GM19043 (cell line): ENCODE data around the gene PARD6B.
A peak's percentile ranks its signal among the peaks of the same experiment; 100 is the strongest.
"Not testable (repeated sequence)": the region's sequence is repeated elsewhere in the genome, so short reads cannot be mapped to it uniquely, and the experiment has no call there.

ENCODE experiments used
- ATAC-seq: cut with Tn5 transposase; IDR thresholded peaks from one replicate; pipeline ENCODE4 v1.9.1; 2021; ENCODE audit warnings: low read depth; ENCODE audit not compliant: unreplicated experiment

Gene PARD6B

GRCh38 chr20:50794181-50794845, 62.9 kb downstream of the PARD6B start:
- ATAC-seq: no peak

- peak; percentile 54 for ATAC-seq
Observed at GRCh38 chr20:50794846-50795634, 63.7 kb downstream of the PARD6B start, which contains the start of gene BCAS4. TSS of gene BCAS4 (plus strand) at chr20:50795061. CDS start at chr20:50795084, 23 bp downstream.

- no peak for ATAC-seq
Observed at GRCh38 chr20:50797142-50797541, 65.8 kb downstream of the PARD6B start.

GRCh38 chr20:50798650-50799049, 67.3 kb downstream of the PARD6B start:
- no peak for ATAC-seq

GRCh38 chr20:50799176-50799889, 68.0 kb downstream of the PARD6B start:
- ATAC-seq: no peak

GRCh38 chr20:50799890-50800550, 68.6 kb downstream of the PARD6B start:
- peak; percentile 59 for ATAC-seq

GRCh38 chr20:50800986-50801746, 69.8 kb downstream of the PARD6B start:
- ATAC-seq: not testable (repeated sequence)

GRCh38 chr20:50801747-50802125, 70.4 kb downstream of the PARD6B start:
- ATAC-seq: no peak

GRCh38 chr20:50802289-50802688, 70.9 kb downstream of the PARD6B start:
- no peak for ATAC-seq

- peak; percentile 47 for ATAC-seq
Observed at GRCh38 chr20:50804437-50805348, 73.3 kb downstream of the PARD6B start.

GRCh38 chr20:50805349-50805684, 73.9 kb downstream of the PARD6B start:
- ATAC-seq: no peak

- no peak for ATAC-seq
Observed at GRCh38 chr20:50806126-50806768, 74.9 kb downstream of the PARD6B start.
